AG04449 (cell line): ENCODE results near the gene SERP2.

Experiments used
- CTCF ChIA-PET: fragments of 350-600 bp; formaldehyde crosslinking; extraction: SDS; loops from one replicate; lab custom pipeline; 2021; ENCODE audit warnings: antibody characterized with exemption; lab: Yijun Ruan, JAX
- POLR2A ChIA-PET: fragments of 400-600, 350-600 bp; formaldehyde crosslinking; extraction: SDS; loops from one replicate; lab custom pipeline; 2020; ENCODE audit warnings: antibody characterized with exemption, inconsistent platforms; lab: Yijun Ruan, JAX
- DNase-seq: peaks from one replicate; pipeline ENCODE4 v3.0.0-alpha.2; 2010; ENCODE audit warnings: low read depth, low spot score
- H3K4me3 ChIP-seq: 2 replicates; pipeline ENCODE4 v1.5.1; 2011; ENCODE audit warnings: low read depth, mild to moderate bottlenecking, control low read depth, low read length
- TF ChIP-seq, protein P1 (sequence below): IDR thresholded peaks from one replicate; pipeline ENCODE4 v1.5.1; 2011; ENCODE audit warnings: mild to moderate bottlenecking, moderate library complexity, low read length, control low read depth, inconsistent platforms; ENCODE audit not compliant: insufficient read depth; ENCODE audit errors: missing control alignments

SERP2 gene

DNA sequence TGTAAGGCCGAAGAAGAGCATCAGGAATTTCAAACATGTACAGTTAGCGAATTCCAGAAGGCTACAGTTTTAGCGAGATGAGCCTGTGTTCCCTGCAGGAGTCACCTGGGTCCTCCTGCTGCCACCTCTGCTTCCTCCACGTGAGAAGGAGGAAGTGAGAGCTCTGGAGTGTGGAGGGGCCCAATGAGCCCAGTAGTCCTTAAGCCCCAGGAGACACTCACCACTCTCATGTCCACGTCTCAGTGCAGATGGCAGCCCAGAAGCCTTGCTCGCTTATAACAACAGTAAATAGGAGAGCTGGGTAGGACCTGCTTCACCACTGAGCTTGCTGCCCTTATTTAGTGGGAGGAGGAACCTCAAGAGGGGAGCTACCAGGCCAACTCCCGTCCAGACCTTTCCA, 44.3 kb downstream of the SERP2 start:
- CTCF ChIA-PET: interaction anchor here (0.7 to 1.9 kb wide), 4 partner anchors 10 to 512 kb away, joined by 3 to 6 read pairs (median 3); no protein-coding TSS in a partner anchor
- TF ChIP-seq, protein P1, sequence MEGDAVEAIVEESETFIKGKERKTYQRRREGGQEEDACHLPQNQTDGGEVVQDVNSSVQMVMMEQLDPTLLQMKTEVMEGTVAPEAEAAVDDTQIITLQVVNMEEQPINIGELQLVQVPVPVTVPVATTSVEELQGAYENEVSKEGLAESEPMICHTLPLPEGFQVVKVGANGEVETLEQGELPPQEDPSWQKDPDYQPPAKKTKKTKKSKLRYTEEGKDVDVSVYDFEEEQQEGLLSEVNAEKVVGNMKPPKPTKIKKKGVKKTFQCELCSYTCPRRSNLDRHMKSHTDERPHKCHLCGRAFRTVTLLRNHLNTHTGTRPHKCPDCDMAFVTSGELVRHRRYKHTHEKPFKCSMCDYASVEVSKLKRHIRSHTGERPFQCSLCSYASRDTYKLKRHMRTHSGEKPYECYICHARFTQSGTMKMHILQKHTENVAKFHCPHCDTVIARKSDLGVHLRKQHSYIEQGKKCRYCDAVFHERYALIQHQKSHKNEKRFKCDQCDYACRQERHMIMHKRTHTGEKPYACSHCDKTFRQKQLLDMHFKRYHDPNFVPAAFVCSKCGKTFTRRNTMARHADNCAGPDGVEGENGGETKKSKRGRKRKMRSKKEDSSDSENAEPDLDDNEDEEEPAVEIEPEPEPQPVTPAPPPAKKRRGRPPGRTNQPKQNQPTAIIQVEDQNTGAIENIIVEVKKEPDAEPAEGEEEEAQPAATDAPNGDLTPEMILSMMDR: no peak
- no peak overlapping the region for H3K4me3 ChIP-seq
- POLR2A ChIA-PET: no interaction called here
- no peak for DNase-seq

DNA sequence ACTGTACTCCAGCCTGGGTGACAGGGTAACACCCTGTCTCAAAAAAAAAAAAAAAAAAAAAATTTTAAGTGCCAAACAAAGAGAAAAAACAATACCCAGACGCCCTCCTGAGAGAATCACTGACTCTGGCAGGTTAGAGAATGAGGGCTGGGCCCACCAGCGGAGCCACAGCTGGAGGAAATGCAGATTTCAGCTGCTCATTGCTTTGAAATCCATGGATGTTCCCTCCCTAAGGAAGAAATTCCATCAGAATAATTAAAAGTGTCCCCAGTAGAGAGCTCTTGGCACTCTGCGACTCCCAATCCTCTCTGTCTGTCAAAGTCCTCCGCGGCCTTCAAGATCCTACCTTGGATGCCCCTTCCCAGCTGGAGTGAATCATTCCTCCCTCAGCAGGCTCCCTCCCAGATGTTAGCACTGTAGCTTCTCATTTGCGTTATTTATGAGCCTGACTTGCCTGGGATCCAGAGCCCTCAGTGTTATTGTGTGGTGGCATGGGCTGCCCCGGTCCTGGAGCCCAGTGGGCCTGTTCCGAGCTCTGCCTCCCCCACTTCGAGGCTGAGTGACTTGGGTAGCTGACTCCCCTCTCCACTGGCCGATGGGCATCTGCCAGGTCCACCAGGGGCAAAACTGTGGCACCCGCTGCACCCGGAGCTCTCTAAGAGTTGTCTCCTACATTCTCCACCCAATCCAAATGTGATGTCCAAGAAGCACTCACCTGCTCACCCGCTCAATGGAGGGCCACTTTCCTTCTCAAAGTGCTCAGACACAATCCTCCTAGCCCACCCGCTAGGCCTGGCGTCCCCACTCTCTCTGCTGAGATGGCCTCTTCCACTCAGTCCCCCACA, 47.0 kb downstream of the SERP2 start:
- no peak for DNase-seq
- CTCF ChIA-PET: interaction anchor here (1.0 to 1.7 kb wide), 4 partner anchors 8 to 515 kb away, joined by 3 to 7 read pairs (median 3); no protein-coding TSS in a partner anchor
- POLR2A ChIA-PET: no interaction called here

DNA sequence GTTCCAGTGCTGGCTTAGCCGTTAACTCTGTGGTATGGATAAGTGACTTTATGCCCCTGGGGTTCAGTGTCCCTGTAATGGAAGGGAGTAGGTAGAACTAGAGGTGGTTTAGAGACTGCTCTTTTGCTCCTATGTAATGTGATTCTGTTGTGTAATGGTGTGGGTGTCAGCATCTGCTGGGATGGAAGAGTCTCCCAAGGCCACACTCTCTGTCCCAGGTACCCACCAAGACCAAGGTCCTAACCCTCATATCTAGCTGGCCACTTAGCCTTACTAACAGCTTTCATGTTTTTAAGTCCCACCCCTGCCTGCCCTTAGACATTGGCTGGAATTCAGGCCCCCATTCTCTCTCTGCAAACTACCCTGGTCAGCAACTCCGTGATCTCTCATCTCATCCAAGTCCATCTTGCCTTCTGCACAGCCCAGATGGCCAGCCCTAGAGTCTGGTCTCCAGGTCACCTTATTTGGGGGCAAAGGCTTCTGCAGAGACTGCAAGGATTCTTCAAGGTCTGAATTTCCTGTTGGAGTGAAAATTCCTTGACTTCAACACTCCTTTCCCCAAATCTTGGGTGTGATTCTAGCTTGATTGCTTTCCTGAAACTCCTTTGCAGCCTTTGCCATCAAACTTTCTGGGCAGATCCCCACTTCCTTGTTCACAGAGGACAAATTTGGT, 48.4 kb downstream of the SERP2 start:
- TF ChIP-seq, protein P1: no peak
- no peak for DNase-seq
- POLR2A ChIA-PET: no interaction called here
- CTCF ChIA-PET: interaction anchor here (1.0 to 1.8 kb wide), 3 partner anchors 305 to 516 kb away, joined by 3 to 6 read pairs (median 3); no protein-coding TSS in a partner anchor
- H3K4me3 ChIP-seq: no peak overlapping the region

More for the DNA sequence above, 47.0 kb downstream of the SERP2 start:
- TF ChIP-seq, protein P1: no peak
- H3K4me3 ChIP-seq: no peak overlapping the region

DNA sequence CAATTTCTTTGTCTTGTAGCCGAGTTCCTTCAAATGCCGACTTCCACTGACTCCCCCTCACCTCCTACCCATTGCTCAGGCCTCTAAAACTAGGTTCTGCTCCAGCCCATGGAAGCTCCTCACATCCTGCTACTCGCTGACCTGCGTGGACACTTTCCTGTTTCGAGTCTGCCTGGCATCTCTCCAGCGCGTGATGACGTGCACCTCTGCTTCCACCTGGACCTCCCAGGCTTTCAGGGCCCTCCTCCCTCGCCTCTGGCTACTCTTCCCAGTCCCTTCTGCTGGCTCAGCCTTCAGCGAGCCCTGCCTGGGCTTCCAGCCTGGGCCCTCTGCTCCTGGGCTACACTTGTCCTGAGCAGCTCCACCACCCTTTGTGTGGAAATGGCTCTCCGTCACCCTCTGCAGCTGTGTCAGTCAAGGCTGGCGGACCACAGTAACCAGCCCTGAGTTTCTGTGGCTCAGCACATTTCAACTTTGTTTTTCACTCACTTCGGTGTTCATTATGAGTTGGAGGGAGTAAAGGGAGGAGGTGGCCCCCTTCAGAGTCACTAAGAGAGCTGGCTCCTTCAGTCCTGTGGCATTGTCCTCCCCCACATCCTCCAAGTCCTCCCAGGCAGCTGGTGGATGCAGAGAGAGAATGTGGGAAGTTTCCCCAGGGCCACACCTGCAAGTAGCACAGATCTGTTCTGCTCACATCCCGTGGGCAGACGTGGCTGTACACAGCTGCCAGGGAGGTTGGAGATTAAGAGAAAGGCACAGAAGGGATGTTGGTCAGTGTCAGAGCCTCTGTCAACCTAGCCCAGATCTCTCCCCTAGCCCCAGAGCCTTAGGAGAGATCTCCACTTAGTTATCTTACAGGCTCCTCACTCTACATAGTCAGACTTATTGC, 49.4 kb downstream of the SERP2 start:
- TF ChIP-seq, protein P1: no peak
- CTCF ChIA-PET: interaction anchor here (1.8 kb wide), 1 partner anchor 515 kb away, joined by 6 read pairs; no protein-coding TSS in a partner anchor
- no peak for DNase-seq
- POLR2A ChIA-PET: no interaction called here
- no peak overlapping the region for H3K4me3 ChIP-seq

DNA sequence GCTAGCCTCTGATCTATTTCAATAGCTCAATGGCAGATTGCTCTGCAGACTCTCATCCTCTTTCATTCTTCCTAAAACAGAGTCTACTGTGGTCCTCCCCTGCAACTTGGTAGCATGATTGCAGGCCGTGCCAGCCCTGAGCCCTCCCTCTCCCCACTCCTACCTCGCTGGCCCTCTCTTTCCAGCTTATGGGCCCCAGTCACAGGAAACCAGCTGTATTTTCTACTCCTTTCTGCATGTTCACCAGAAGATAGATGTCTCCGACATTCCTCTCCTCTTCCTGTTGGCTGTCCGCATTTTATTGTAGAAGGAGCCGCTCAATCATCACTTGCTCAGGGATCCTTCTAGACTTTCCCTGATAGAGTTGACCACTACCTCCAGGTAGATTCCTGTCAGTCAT, 50.2 kb downstream of the SERP2 start:
- H3K4me3 ChIP-seq: no peak overlapping the region
- DNase-seq: no peak
- TF ChIP-seq, protein P1: no peak
- ChIA-PET POLR2A (no interaction called here), CTCF (interaction anchor here (1.8 kb wide), 1 partner anchor 516 kb away, joined by 6 read pairs; no protein-coding TSS in a partner anchor)
